NCI-H748 treated with DMSO at 0.1 percent for 48 hours (cell line): ENCODE data around the gene KCNQ1.

Source experiments
- DNase-seq: peaks from one replicate; lab custom pipeline; 2025; lab: John Stamatoyannopoulos, UW

The KCNQ1 gene

GRCh38 chr11:2766166-2766565 lies 321.4 kb downstream of the KCNQ1 start:
- DNase-seq, result no peak

- DNase-seq, result no peak
Measured at GRCh38 chr11:2767071-2767470, 322.3 kb downstream of the KCNQ1 start.

- DNase-seq, result no peak
Measured at GRCh38 chr11:2767801-2768200, 323.0 kb downstream of the KCNQ1 start.

DNA sequence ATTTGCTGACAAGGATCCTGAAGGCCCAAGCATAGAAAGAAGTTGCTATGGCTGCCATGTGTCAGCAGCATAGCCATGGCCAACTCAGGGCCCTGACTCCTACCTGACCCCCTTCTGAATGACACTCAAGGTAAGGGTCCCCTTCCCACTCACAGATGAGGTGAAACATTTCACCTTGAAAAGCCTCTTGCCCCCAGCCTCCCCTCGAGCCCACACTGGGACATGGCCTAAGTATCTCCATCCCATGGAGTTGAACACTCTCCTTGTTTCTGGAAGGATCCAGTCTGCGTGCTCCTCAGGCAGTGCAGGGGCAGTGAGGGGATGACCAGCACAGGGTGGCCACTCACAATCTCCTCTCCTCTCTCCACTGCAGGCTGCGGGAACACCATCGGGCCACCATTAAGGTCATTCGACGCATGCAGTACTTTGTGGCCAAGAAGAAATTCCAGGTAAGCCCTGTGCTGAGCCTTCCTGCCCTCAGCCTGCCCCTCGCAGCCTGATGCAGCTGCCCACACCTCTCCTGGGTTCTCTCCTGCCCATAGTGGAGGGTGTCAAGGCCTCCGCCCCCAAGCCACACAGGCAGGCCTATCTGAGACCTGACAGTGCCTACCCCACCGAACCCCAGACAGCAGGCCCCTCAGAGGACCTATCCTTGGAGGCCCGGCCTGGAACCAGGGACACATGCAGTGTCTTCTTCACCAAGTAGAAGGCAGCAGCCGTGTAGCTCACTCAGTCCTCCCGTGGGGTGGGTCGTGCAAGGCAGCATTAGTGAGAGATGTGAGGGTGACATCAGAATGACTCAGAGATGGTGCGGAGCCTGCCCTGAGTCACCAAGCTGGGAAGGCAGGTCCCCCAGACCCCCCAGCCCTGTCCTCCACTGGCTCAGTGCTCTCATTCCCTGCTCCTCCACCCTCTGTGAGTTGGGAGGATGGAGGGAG lies 323.9 kb downstream of the KCNQ1 start:
- DNase-seq, result no peak

- DNase-seq, result no peak
Measured at GRCh38 chr11:2769409-2770095, 324.7 kb downstream of the KCNQ1 start.

- no peak for DNase-seq
Measured at GRCh38 chr11:2770096-2770751, 325.4 kb downstream of the KCNQ1 start.

GRCh38 chr11:2770761-2771301 lies 326.0 kb downstream of the KCNQ1 start:
- no peak for DNase-seq

- no peak for DNase-seq
Measured at GRCh38 chr11:2771758-2772466, 327.1 kb downstream of the KCNQ1 start.

DNA sequence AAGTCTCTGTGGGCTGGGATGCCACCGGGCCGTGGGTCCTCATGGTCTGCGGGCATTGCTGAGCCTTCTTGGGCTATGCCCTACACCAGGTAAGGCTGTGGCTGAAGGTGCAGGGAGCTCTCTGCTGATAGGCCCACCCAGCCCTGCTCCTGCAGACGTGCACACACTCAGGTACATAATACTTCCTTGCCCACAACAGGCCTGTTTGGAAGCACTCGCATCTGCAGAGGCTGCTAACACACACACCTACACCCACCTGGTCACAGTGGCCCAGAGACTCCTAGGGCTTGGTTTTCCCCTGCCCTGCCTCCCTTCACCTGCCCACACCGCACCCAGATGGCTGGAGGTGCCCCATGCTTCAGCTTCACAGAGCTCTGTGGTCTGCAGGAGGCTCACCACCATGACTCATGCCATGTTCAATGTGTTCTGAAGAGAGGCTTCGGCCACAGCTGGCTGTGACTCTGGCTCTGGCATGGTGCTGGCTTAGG lies 327.8 kb downstream of the KCNQ1 start:
- no peak for DNase-seq

GRCh38 chr11:2774173-2775082 lies 329.6 kb downstream of the KCNQ1 start:
- DNase-seq, result no peak

- DNase-seq, result no peak
Measured at GRCh38 chr11:2775083-2775625, 330.3 kb downstream of the KCNQ1 start.

GRCh38 chr11:2775626-2776350 lies 331.0 kb downstream of the KCNQ1 start:
- DNase-seq, result no peak

- no peak for DNase-seq
Measured at GRCh38 chr11:2776351-2777061, 331.7 kb downstream of the KCNQ1 start.

DNA sequence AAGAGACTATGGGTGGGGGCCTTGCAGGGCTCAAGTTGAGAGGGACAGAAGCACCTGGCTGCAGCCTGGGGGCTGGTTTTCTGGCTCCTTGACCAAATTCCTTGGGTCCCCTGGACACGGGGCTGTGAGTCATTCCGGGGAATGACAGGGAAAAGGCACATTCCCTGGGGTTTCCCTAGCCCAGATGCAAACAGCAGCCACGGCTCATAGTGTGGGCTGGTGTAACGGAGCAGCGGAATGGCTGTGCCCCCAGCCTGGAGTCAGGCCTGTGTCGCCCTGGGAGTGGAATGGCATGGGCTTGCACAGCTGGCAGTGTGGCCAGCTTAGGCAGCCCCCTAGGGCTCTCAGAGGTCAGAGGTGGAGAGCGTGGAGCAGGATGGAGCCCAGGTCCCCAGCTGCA lies 332.6 kb downstream of the KCNQ1 start:
- no peak for DNase-seq

DNA sequence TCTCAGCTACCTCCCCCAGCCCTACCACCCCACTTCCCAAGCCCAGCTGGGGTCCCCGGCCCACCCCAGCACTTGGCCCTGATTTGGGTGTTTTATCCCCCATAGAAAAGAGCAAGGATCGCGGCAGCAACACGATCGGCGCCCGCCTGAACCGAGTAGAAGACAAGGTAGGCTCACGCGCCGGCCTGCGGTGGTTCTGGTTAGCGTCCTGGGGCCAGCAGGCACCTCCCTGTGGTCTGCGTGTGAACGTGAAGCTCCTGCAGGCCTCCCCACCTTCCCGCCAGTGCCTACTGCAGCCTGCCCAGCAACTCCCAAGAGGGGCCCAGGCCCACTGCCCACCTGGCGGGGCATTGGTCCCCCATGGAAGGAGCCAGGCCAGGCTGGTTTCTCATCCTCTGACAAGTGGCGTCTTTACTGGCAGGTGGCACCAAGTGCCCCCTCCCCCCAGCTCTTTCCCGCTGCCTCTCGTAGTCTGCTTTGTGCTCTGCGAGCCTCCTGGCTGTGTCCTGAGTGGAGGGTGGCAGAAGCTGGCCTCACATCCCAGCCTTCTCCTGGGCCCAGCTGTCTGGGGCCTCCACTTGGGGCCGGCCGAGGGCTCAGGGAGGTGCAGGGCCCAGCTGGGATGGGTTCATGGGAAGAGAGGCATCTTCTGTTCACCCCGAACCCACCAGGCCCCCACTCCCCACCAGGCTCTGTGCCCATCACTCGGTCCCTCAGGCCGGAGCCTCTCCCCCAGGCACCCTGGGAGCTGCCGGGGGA lies 333.2 kb downstream of the KCNQ1 start:
- no peak for DNase-seq

DNA sequence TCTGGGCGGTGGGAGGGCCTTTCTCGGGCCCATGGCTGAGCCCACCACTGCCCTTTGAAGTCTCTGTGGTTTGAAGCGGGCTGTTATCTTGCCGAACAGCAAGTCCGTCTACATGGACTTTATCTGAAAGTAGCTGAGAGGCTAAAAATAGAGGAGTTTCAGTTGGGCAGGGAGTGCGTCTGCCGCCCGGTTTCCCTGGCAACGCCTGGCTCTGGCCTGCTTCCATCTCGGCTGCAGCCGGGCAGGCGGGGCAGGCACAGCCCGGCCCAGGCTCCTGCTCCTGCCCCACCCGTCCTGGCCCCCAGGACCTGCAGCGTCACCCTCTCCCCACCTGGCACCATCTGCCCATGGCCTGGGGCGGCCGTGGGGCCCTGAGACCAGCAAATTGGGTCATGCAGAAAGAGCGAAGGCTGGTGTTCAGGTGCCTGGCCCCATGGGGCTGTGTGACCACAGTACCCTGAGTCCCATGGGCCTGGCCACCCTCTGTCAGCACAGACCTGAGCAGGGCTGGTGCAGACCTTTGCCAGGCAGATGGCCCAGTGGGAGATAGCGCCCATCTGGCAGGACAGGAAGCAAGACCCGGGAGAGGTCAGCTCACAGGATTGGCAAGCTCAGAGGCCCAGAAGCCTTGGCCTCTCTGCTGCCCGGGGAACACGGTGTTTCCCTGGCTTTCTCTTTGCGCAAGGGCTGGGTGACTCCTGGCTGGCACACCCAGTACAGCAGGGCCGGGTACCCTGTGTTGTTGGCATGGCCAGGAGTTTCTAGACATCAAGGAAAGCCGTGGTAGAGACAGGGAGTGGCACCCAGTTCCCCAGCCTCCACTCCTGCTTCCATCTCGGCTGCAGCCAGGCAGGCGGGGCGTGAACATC lies 334.1 kb downstream of the KCNQ1 start:
- DNase-seq, result no peak

- no peak for DNase-seq
Measured at GRCh38 chr11:2779499-2779980, 334.7 kb downstream of the KCNQ1 start.
